Effector CD8-positive, alpha-beta T cell (primary cell): ENCODE data around the gene ACTG1.

Experiments
- DNase-seq: peaks from one replicate; lab custom pipeline; 2025; lab: John Stamatoyannopoulos, UW
- total RNA-seq, 4 experiments: gene quantifications; one replicate each; lab custom pipeline; 2026; lab: John Stamatoyannopoulos, UW

The ACTG1 gene
- 715 to 1,339 (median 949) reads per million in 4 experiments for total RNA-seq

DNA sequence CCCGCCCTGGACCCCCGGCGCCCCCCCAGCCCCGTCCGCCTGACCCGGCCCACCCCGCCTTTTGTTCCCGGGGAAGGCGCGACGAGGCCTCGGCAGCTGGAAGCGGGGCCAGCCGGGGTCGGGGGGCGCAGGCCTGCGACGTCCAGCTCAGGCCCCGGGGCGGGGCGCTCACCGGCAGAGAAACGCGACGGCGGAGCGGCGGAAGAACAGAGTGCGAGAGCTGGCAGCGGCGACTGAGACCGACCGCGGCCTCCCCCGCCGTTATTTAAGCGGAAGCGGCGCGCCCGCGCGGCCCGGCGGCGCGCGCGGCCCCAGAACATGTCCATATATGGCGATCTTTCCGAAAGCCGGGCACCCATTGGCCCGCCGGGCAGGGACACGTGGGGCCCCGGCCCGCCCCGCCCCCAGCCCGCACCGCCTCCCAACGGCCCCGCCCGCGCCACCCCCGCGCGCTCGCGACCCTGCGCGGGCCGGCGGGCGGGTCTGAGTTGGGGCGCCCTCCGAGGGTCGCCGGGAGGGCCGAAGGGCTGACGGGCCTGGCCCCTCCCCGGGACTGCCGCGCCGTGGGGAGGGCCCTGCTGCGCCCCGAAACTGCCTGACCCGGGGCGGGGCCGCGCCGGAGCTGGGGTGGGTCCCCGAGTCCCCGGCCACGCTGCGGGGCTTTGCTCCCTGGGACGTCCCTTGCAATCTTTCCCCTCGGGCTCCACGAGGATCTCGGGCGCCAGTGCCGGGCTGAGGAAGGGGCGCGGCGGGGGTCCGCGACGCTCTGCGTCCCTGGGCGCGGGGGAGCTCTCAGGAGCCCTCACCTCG lies at the start of gene ACTG1:
Gene ACTG1 (minus strand): TSS at position 238 of the 810 bp plus-strand sequence. CDS start 445 bp downstream, outside the sequence.
- DNase-seq: peak; percentile 88

GRCh38 chr17:81561494-81561885 lies 48.9 kb upstream of the ACTG1 start:
- no peak for DNase-seq

- no peak for DNase-seq
These were observed 46.6 kb upstream of the ACTG1 start for GRCh38 chr17:81558941-81559806.

DNA sequence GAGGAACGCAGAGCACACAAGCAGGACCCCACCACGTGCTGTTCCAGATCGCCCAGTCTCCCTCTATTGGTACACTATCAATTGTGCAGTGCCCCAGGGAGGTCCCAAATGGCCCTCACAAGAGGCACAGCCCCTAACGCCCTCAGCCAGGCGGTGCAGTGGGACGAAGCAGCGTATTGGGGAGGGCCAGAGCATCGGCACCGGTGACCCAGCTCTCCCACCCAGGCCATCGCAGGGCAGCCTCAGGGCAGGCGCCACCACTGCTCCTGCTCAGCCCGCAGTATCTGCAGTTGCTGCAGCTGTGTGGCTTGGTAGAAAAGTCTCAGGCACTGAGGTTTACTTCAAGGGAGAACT lies 45.5 kb upstream of the ACTG1 start:
- no peak for DNase-seq

DNA sequence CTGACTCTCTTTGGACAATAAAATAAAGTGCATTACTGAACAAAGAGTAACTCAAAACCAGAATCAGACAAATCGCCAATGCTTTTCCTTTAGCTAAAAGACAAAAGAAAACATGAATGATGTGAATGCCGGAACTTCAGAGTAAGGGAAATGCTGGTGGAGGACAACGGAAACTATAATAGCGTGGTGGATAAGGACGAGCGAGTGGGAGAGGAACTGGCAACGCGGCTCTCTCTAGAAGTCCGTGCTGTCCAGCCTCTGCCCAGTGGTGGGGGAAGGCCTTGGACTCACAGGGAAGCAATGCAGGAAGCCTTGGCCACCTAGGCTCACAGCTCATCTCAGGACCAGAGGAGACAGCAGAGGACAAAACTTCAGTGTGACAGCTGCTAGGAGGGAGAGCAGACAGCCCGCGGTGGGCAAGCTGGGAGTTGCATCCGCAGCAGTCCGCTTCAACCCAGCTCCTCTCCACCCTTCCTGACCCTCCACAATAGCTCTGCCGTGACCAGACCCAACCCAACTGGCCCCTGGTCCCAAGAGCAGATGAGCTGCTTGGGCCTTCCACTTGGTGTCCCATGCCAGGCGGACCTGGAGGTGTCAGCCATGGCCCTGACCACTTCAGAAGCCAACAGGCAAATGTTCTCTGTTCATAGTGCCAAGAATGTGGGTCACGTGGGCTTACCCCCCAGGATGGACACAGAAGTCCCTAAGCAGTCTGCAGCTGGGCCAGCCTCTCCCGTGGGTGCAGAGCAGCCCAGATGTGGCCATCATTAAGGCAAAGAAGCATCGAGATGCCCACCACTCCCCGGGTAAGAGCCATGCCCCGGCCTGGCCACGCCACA lies 44.9 kb upstream of the ACTG1 start:
- DNase-seq: no peak

- DNase-seq: no peak
These were observed 44.3 kb upstream of the ACTG1 start for GRCh38 chr17:81556863-81557262.

GRCh38 chr17:81556175-81556691 lies 43.6 kb upstream of the ACTG1 start:
- DNase-seq: no peak

GRCh38 chr17:81553616-81554181 lies 41.1 kb upstream of the ACTG1 start:
- DNase-seq: peak; percentile 33

DNA sequence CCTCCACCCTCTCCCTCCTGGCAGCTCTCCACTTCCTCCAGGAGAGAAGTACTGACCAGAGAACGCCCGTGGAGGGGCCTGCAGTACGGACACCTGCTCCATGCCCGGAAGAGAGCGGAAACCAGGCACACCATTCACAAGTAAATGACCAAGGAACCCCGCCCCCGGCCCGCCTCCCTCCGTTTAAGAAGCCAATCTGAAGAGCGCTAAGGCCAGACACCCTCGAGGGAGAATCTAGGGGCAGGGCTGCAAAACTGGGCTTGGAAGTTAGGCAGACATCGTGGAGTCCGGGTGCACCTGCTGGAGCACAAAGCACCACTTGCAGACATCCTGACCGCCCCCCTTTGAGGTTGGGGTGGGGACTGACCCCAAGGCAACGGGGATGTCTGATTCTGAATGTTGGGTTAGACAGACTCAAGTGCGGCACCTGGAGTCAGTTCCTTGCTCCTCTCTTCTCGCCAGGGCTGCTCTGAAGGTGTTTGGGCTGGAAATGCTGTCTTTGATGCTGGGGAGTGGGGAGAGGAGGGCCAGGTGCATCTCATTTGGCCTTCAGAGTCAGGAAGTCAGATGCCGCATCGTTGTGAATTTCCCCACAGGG lies 40.5 kb upstream of the ACTG1 start:
- DNase-seq: peak; percentile 70

GRCh38 chr17:81552244-81553017 lies 39.8 kb upstream of the ACTG1 start, which contains the start of gene FAAP100:
Gene FAAP100 (minus strand): TSS chr17:81552353. CDS start chr17:81552330, 23 bp downstream.
- peak; percentile 66 for DNase-seq

DNA sequence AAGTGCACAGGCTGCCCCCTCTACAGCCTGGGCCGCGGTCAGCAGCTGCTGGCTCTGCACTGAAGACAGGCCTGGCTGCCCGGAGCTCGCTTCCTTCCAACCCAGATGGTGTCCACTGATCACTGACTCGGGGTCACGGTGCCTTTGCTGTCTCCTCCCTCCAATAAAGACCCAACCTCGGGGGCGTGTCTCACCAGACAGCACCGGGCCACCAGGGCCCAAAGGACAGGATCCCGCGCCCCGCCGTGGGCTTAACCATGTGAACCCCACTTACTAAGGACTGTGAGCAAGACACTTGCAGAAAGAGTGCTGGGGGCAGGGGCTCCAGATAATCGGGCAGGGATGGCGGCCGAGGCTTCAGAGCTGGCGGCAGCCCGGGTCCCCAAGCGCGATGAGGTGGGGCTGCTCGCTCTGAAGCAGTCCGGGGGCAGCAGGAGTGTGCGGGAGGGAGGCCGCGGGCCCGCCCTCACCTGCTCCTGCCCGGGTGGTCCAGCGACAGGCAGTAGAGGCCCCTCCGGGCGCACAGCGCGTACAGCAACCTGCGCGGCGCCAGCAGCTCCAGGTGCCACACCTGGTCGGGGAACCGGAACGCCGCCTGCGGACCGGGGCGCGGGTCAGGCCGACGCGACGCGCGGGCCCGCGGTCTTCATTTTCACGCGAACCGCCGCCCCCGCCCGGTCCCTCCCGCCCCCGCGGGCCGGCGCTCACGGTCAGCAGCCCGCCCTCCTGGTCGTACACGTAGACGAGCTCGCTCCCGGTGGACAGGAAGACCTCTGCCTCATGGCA lies 39.1 kb upstream of the ACTG1 start:
- no peak for DNase-seq

DNA sequence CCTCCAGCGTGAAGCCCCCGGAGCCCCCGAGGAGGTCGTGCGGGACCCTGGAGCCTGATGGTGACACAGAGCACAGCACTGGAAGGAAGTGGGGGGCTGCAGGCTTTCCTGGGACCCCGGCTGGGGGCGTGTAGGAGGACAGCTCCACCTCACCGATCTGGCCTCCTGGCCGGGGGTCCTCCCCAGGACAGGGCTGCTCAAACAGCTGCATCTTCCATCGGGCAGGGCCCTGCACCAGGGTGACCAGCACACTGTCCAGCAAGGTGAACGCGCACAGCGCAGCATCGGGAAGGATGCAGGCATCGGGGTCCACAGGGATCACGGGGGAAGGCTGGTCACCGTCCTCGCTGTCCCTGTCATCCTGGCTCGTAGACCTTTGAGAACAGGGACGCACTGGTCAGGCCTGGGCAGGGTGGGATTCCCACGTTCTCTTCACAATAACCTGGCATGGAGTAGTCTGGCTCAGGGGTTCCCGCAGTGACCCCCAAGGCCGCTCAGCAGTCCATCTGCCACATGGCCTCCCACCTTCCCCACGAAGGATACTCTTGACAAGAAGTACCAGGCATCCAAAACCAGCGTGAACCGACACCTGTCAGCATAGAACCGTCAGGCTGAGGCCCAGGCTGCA lies 38.3 kb upstream of the ACTG1 start:
- DNase-seq: no peak

GRCh38 chr17:81550285-81550684 lies 37.7 kb upstream of the ACTG1 start:
- DNase-seq: no peak

DNA sequence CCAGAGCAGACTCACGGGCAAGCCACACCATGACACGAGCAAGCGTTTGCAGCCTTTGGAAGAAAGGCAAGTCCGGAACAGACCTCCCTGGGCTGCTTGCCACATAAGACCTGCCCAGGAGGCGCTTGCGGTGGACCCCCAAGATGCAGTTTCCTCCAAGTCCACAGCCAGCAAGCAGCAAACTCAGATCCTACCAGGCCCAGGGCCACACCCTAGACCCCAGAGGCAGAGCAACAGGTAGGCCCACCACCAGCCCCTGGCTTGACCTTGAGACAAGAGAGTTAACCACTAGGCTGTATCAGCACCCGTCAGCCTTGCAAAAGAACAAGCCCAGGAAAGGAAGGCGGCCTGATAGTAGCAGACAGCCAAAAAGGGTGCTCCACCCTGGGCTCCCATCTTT lies 37.2 kb upstream of the ACTG1 start:
- DNase-seq: no peak

DNA sequence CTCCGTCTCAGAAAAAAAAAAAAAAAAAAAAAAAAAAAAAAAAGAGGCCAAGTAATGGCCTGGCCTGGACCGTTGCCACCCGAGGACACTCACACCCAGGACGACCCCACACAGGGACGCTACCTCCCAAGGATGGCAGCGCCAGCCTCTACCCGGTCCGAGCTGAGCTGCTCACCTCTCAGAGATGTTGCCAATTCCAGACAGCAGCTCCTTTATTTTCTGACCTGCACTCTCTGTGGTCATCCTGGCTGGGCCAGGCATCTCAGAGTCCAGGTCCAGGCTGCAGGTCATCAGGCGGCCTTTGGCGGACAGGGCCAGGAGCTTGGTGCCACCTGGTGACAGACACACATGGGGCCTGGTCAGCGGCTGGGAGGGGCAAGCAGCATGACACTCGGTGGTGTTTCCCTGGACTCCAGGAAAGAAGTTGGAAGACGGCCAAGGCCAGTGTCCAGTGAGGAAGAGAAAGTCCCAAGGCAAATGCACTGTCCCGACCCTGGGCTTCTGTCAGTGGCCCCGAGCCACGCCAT lies 36.5 kb upstream of the ACTG1 start:
- no peak for DNase-seq

- no peak for DNase-seq
These were observed 35.0 kb upstream of the ACTG1 start for GRCh38 chr17:81547614-81547982.

- no peak for DNase-seq
These were observed 34.5 kb upstream of the ACTG1 start for GRCh38 chr17:81546906-81547613.
